Measurements from ENCODE around the gene CACNA1H.
"Not testable (repeated sequence)": the region's sequence is repeated elsewhere in the genome, so short reads cannot be mapped to it uniquely, and the experiment has no call there.

The CACNA1H gene

GRCh38 chr16:1181404-1182315, 28.8 kb downstream of the CACNA1H start:
- H3K9ac ChIP-seq (ENCODE audit: low read depth, low read length), result no peak overlapping the region
- no peaks in the 10 kb centered on the region for H3K9me3 ChIP-seq (replicated peaks; ENCODE audit: low read length)
- H3K4me1 ChIP-seq (ENCODE audit: control insufficient read depth, insufficient read depth, low read length), result peaks cover 22% of the 10 kb centered on the region
- H3K27me3 ChIP-seq (ENCODE audit: control insufficient read depth, insufficient read depth, low read length), result peaks cover 28% of the 10 kb centered on the region
- peak overlapping the region; percentile 52 for H3K4me3 ChIP-seq (ENCODE audit: low read length)
- H3K36me3 ChIP-seq (ENCODE audit: insufficient read depth, low read length), result no peaks in the 10 kb centered on the region
- peak overlapping the region; percentile 78 for H3K4me2 ChIP-seq (ENCODE audit: low read length)

- H3K9me3 ChIP-seq (replicated peaks; ENCODE audit: low read length), result no peaks in the 10 kb centered on the region
- H3K4me2 ChIP-seq (ENCODE audit: low read length), result peak overlapping the region; percentile 78
- H3K36me3 ChIP-seq (ENCODE audit: insufficient read depth, low read length), result no peaks in the 10 kb centered on the region
- H3K27me3 ChIP-seq (ENCODE audit: control insufficient read depth, insufficient read depth, low read length), result peaks cover 23% of the 10 kb centered on the region
- H3K4me1 ChIP-seq (ENCODE audit: control insufficient read depth, insufficient read depth, low read length), result peaks cover 22% of the 10 kb centered on the region
- peak overlapping the region; percentile 35 for H3K9ac ChIP-seq (ENCODE audit: low read depth, low read length)
- peak overlapping the region; percentile 52 for H3K4me3 ChIP-seq (ENCODE audit: low read length)
Observed at GRCh38 chr16:1182316-1182671, 29.4 kb downstream of the CACNA1H start.

- Histone ChIP-seq H3K4me1 (ENCODE audit: control insufficient read depth, insufficient read depth, low read length) (peaks cover 22% of the 10 kb centered on the region), H3K27me3 (ENCODE audit: control insufficient read depth, insufficient read depth, low read length) (peaks cover 27% of the 10 kb centered on the region), H3K4me3 (ENCODE audit: low read length) (no peak overlapping the region), H3K4me2 (ENCODE audit: low read length) (peak overlapping the region; percentile 78), H3K9ac (ENCODE audit: low read depth, low read length) (no peak overlapping the region), H3K36me3 (ENCODE audit: insufficient read depth, low read length) (no peaks in the 10 kb centered on the region), H3K9me3 (replicated peaks; ENCODE audit: low read length) (no peaks in the 10 kb centered on the region)
Observed at GRCh38 chr16:1182950-1183907, 30.3 kb downstream of the CACNA1H start.

- Histone ChIP-seq H3K9ac (ENCODE audit: low read depth, low read length) (no peak overlapping the region), H3K4me3 (ENCODE audit: low read length) (no peak overlapping the region), H3K9me3 (replicated peaks; ENCODE audit: low read length) (no peaks in the 10 kb centered on the region), H3K36me3 (ENCODE audit: insufficient read depth, low read length) (no peaks in the 10 kb centered on the region), H3K4me2 (ENCODE audit: low read length) (no peak overlapping the region), H3K4me1 (ENCODE audit: control insufficient read depth, insufficient read depth, low read length) (peaks cover 22% of the 10 kb centered on the region), H3K27me3 (ENCODE audit: control insufficient read depth, insufficient read depth, low read length) (peaks cover 27% of the 10 kb centered on the region)
Observed at GRCh38 chr16:1184156-1184868, 31.4 kb downstream of the CACNA1H start.

- Histone ChIP-seq H3K4me2 (ENCODE audit: low read length) (no peak overlapping the region), H3K9me3 (replicated peaks; ENCODE audit: low read length) (no peaks in the 10 kb centered on the region), H3K9ac (ENCODE audit: low read depth, low read length) (no peak overlapping the region), H3K4me1 (ENCODE audit: control insufficient read depth, insufficient read depth, low read length) (peaks cover 22% of the 10 kb centered on the region), H3K4me3 (ENCODE audit: low read length) (no peak overlapping the region), H3K27me3 (ENCODE audit: control insufficient read depth, insufficient read depth, low read length) (peaks cover 27% of the 10 kb centered on the region), H3K36me3 (ENCODE audit: insufficient read depth, low read length) (no peaks in the 10 kb centered on the region)
Observed at GRCh38 chr16:1184980-1185379, 32.1 kb downstream of the CACNA1H start.

- H3K9ac ChIP-seq (ENCODE audit: low read depth, low read length); H3K4me3 ChIP-seq (ENCODE audit: low read length); H3K9me3 ChIP-seq (replicated peaks; ENCODE audit: low read length); H3K4me2 ChIP-seq (ENCODE audit: low read length); H3K36me3 ChIP-seq (ENCODE audit: insufficient read depth, low read length): not testable (repeated sequence)
- Histone ChIP-seq H3K4me1 (ENCODE audit: control insufficient read depth, insufficient read depth, low read length) (peaks cover 22% of the 10 kb centered on the region), H3K27me3 (ENCODE audit: control insufficient read depth, insufficient read depth, low read length) (peaks cover 27% of the 10 kb centered on the region)
Observed at GRCh38 chr16:1185460-1186207, 32.7 kb downstream of the CACNA1H start.

GRCh38 chr16:1188432-1189189, 35.7 kb downstream of the CACNA1H start:
- Histone ChIP-seq H3K9me3 (replicated peaks; ENCODE audit: low read length) (no peaks in the 10 kb centered on the region), H3K36me3 (ENCODE audit: insufficient read depth, low read length) (no peaks in the 10 kb centered on the region), H3K4me1 (ENCODE audit: control insufficient read depth, insufficient read depth, low read length) (no peaks in the 10 kb centered on the region), H3K4me3 (ENCODE audit: low read length) (no peak overlapping the region), H3K9ac (ENCODE audit: low read depth, low read length) (no peak overlapping the region), H3K27me3 (ENCODE audit: control insufficient read depth, insufficient read depth, low read length) (peaks cover 25% of the 10 kb centered on the region), H3K4me2 (ENCODE audit: low read length) (no peak overlapping the region)

- Histone ChIP-seq H3K4me1 (ENCODE audit: control insufficient read depth, insufficient read depth, low read length) (no peaks in the 10 kb centered on the region), H3K4me3 (ENCODE audit: low read length) (no peak overlapping the region), H3K9ac (ENCODE audit: low read depth, low read length) (no peak overlapping the region), H3K4me2 (ENCODE audit: low read length) (no peak overlapping the region), H3K9me3 (replicated peaks; ENCODE audit: low read length) (no peaks in the 10 kb centered on the region), H3K27me3 (ENCODE audit: control insufficient read depth, insufficient read depth, low read length) (peaks cover 21% of the 10 kb centered on the region), H3K36me3 (ENCODE audit: insufficient read depth, low read length) (no peaks in the 10 kb centered on the region)
Observed at GRCh38 chr16:1189455-1189854, 36.5 kb downstream of the CACNA1H start.

GRCh38 chr16:1190789-1191188, 37.9 kb downstream of the CACNA1H start:
- not testable (repeated sequence) for H3K4me2 ChIP-seq (ENCODE audit: low read length); H3K4me1 ChIP-seq (ENCODE audit: control insufficient read depth, insufficient read depth, low read length); H3K36me3 ChIP-seq (ENCODE audit: insufficient read depth, low read length); H3K9ac ChIP-seq (ENCODE audit: low read depth, low read length); H3K9me3 ChIP-seq (replicated peaks; ENCODE audit: low read length); H3K4me3 ChIP-seq (ENCODE audit: low read length)
- peaks cover 20% of the 10 kb centered on the region for H3K27me3 ChIP-seq (ENCODE audit: control insufficient read depth, insufficient read depth, low read length)

GRCh38 chr16:1192384-1193073, 39.6 kb downstream of the CACNA1H start:
- H3K4me3 ChIP-seq (ENCODE audit: low read length), result no peak overlapping the region

More at GRCh38 chr16:1192384-1193073, 39.6 kb downstream of the CACNA1H start:
- H3K9me3 ChIP-seq (replicated peaks; ENCODE audit: low read length), result no peaks in the 10 kb centered on the region
- no peak overlapping the region for H3K9ac ChIP-seq (ENCODE audit: low read depth, low read length)
- H3K36me3 ChIP-seq (ENCODE audit: insufficient read depth, low read length), result no peaks in the 10 kb centered on the region
- H3K27me3 ChIP-seq (ENCODE audit: control insufficient read depth, insufficient read depth, low read length), result peaks cover 26% of the 10 kb centered on the region
- no peaks in the 10 kb centered on the region for H3K4me1 ChIP-seq (ENCODE audit: control insufficient read depth, insufficient read depth, low read length)
- H3K4me2 ChIP-seq (ENCODE audit: low read length), result no peak overlapping the region
